Right renal cortex interstitium (tissue), 3 donors: ENCODE data around the gene LRRC23. TPM values are rescaled to one million over a fixed set of nuclear protein-coding genes. Genes with fewer than 3 reads are reported as not detected.
"Not testable (repeated sequence)": the region's sequence is repeated elsewhere in the genome, so short reads cannot be mapped to it uniquely, and the experiment has no call there.

Experiments
- DNase-seq, 3 donors: peaks; one replicate each; pipeline ENCODE4 v3.0.0-alpha.2; 2013; ENCODE audit warnings: low read depth in 3 of 3, low spot score in 2 of 3
- polyA plus RNA-seq, 3 donors: library from polyadenylated mRNA; unstranded; fragments of 120-200 nt; gene quantifications; one replicate each; pipeline ENCODE4 v1.2.1, GENCODE V29; 2013; ENCODE audit not compliant: insufficient read length in 3 of 3

The LRRC23 gene, protein sequence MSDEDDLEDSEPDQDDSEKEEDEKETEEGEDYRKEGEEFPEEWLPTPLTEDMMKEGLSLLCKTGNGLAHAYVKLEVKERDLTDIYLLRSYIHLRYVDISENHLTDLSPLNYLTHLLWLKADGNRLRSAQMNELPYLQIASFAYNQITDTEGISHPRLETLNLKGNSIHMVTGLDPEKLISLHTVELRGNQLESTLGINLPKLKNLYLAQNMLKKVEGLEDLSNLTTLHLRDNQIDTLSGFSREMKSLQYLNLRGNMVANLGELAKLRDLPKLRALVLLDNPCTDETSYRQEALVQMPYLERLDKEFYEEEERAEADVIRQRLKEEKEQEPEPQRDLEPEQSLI
- 10 to 100 TPM; 19.1 to 23.5 (median 23.4) TPM for polyA plus RNA-seq

DNA sequence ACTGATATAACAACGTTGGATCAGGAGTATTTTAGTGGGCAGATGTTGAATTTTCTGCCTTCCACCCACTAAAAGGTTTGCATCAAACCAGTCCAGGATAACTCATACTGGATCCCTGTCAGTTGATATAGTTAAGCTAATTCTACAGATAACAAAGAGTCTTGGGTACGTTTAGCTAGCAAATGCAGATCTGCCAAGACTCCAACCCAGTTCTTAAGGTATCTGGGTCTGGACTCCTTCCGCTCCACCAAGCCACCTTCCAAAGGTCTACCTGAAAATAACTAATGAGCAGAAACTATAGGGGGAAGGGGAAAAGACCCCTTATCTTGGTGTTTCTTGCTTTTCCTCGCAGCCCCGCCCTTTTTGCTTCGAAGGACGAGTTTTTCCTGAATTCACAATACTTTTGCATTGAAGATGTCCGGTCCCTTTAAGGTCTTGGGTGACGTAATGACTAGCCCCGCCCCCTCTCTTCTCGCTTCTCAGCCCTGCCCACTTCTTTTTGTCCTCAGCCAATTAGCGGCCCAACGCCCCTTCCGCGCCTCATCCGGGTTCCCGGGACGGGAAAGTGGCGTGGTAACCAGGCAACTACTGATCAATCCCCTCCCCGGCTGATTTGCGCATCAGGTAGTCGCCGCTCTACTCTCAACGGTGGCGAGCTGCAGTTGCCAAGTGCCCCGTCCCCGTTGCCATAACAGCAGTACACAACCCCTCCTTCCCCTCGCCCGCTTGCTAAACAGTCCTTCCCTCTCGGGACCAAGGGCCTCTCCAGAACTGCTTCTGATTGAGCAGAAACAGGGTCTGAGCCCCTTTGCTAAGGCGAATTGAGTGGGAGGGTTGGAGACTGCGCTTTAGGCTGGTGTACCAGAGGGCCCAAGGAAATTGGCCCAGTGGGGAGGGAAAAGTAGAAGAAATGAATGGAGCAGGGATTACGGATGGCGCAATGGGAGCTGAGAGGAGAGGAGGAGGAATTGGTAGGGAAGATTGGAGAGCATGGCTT, at the start of gene LRRC23:
Gene LRRC23, plus strand, starts transcription at position 543 of the 997 bp plus-strand sequence. CDS start 812 bp downstream, outside the sequence.
- peak; percentile 94 to 97 (median 97) for DNase-seq

DNA sequence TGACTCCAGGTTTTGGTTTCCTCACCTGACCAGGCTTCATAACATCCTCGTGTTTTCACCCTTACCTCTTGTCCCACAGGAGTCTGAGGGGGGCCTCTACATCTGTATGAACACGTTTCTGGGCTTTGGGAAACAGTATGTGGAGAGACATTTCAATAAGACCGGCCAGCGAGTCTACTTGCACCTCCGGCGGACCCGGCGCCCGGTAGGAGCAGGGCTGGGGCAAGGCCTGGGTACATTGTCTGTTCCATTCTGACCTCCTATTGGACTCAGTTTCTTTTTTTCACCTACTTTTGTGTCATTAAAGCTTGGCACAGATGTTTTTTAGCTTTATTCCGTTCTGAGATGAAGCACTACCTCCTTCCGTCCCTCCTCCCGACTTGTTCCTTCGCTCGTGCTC, 49.3 kb upstream of the LRRC23 start:
- no peak for DNase-seq

DNA sequence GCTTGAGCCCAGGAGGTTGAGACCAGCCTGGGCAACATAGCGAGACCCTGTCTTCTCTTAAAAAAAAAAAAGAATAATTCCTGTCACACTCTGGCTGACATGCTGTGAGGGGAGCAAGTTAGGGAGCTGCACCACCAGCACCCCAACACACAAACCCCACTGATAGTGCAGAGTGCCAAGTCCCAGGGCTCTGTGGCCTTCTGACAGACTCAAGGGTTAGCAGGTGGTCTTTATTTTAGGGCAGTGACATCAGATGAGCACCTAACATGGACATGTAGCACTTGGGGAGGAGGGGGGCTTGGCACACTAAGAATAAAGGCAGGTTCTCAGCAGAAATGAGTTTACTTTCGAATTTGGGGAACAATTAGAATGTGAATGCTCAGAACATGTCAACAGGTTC, 45.8 kb upstream of the LRRC23 start:
- no peak for DNase-seq

DNA sequence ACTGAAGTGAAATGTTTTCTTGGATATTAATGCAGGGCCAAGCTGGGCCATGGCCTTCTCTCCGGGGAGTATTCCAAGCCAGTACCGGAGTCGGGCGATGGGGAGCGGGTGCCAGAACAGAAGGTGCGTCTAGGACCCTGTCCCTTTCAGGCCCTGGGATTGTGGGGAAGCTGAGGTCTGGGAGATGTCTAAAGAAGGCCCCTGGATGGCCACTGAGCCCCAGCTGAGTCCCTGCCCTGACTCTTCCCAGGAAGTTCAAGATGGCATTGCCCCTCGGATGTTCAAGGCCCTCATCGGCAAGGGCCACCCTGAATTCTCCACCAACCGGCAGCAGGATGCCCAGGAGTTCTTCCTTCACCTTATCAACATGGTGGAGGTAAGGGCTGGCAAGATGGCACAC, 44.5 kb upstream of the LRRC23 start:
- no peak for DNase-seq

DNA sequence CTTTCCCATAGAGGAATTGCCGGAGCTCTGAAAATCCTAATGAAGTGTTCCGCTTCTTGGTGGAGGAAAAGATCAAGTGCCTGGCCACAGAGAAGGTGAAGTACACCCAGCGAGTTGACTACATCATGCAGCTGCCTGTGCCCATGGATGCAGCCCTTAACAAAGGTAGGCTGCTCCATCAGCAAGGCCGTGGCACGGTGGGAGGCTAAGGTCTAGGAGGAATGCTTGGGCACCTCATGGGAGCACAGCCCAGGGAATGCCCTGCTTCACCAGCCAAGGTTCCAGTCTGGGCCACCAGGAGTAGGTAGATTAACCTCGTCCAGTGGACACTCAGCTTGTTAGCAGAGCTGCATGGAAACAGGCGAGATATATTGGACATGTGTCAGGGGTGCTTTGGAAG, 43.7 kb upstream of the LRRC23 start:
- no peak for DNase-seq

DNA sequence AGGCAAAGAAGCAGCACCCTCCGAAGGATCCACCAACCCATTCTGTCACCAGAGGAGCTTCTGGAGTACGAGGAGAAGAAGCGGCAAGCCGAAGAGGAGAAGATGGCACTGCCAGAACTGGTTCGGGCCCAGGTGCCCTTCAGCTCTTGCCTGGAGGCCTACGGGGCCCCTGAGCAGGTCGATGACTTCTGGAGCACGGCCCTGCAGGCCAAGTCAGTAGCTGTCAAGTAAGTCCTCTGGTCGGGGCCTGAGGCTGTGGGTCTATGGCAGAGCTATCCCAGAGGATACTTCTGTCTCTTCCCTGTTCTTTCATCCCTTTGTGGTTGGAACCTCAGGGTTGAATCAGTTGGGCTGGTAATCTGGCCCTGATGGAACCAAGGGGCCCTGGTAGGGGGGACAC, 43.2 kb upstream of the LRRC23 start:
- DNase-seq, result no peak

DNA sequence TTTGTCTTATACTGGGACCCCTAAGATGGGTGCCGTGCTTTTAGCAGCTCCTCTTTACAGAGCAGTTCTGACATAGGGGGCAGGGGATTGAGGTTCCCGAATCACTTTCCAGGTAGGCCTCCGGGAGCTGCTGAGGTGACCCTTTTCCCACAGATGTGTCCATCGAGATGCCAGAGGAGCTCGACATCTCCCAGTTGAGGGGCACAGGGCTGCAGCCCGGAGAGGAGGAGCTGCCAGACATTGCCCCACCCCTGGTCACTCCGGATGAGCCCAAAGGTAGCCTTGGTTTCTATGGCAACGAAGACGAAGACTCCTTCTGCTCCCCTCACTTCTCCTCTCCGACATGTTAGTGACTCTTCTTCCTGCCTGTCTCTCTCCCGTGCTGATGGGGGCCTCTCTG, 41.6 kb upstream of the LRRC23 start:
- no peak for DNase-seq

DNA sequence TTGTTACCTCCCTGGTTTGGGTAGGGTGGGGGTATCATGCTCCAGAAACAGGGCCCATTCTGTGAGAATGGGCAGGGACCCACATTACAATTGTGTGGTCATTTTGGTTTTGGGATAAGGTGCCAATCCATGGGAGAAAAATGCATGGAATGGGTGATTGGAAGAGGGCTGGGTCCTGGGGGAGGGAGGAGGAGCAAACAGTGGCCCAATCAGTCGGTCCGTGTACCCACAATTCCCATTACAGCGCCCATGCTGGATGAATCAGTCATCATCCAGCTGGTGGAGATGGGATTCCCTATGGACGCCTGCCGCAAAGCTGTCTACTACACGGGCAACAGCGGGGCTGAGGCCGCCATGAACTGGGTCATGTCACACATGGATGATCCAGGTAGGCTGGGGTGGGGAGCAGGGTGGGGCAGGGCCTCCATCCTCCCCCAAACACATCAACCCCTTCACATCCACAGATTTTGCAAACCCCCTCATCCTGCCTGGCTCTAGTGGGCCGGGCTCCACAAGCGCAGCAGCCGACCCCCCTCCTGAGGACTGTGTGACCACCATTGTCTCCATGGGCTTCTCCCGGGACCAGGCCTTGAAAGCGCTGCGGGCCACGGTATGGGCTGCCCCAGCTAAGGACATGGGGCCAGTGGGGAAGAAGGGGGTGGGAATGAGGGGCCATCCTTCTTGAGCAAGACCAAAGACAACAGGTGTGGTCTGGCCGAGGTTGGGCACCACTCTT, 40.9 kb upstream of the LRRC23 start:
- DNase-seq, result no peak

DNA sequence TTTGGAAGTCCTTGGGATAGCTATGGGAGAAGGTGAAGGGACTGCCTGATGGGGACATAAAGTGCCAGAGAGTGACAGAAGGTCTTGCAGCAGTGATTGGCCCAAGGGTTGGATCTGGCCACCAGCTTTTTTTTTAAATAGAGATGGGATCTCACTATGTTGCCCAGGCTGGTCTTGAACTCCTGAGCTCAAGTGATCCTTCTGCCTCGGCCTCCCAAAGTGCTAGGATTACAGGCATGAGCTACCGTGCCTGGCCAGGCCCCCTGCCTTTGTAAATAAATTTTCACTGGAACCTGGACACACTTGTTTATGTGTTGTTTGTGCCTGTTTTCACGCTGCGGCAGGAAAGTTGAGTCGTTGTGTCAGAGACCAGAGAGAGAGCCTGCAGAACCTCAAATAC, 39.3 kb upstream of the LRRC23 start:
- DNase-seq, result not testable (repeated sequence)

DNA sequence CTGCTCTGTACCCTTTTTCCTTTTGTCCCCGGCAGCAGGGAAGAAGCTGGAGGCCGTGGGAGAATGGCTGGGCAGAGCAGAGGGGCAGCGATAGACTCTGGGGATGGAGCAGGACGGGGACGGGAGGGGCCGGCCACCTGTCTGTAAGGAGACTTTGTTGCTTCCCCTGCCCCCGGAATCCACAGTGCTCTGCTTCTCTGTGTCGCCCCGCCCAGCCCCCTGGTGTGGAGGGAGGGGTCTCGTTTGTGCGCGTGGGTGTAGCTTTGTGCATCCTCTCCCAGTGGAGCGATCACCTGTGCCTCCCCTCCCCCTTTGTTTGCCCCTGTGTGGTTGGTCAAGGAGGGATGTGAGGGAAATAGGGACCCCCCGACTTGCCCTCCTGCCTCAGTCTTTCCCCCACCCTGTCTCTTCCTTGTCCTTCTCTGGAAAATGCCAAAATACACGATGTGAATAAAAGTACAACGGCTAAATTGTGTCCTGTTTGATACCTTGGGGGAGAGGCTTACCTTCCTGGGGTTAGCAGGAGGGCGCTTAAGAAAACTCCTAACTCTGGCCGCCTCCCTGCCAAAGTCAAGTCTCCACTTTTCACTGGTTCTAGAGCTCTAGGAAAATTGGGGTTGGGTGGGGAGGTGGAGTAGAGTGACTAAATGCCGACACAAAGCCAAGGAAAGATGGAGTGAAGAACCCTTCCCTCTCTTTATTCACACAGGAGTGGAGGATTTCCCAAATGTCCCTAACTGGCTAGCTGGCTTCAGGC, 38.3 kb upstream of the LRRC23 start:
- DNase-seq, result no peak

DNA sequence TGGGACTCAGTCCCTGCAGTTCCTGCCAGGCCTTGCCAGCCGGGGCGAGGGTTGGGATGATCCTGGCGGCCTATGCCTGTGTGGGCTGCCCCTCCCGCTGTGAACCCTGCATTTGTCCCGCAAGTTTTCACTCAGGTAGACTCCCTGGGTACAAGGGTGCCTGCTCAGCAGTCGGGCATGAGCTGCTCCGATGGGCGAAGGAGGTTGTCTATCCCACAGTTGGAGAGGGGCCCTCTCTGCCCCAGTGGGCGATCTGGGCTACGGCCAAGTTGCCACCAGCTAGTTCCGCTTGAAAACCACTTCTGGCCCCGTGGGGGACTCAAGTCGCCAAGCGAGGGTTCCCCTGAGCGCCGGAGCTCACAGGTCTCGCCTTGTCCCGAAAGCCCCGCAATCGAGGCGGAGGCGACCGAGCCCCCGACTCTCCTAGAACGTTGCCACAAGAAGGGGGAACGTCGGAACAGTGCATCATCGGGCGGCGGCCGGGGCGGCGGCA, 37.7 kb upstream of the LRRC23 start:
- DNase-seq, result no peak

DNA sequence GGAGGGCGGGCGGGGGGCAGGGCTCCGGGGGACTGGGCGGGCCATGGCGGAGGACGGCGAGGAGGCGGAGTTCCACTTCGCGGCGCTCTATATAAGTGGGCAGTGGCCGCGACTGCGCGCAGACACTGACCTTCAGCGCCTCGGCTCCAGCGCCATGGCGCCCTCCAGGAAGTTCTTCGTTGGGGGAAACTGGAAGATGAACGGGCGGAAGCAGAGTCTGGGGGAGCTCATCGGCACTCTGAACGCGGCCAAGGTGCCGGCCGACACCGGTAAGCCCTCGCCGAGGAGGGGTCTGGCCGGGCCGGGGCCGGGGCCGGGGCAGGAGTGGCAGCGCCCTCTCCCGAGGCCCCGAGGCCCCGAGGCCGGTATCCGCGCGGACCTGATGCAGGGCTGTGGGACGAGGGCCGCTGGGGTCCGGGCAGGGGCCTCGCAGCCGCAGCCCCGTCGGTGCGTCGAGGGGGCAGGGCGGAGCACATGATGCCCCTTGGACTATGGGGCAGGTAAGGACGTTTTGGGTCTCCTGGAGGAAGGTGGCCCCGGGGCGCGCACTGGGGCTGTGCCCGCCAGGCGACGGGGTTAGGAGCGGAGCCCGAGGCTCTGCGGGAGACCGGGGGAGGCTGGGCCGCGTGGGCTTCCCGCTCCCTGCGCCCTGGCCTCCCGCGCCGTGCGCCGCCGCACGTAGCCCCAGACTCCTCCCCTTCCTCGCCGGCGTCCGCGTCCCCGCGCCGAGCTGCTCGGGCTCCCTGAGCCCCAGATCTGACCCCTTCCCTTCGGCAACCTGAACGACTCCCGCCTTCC, 37.0 kb upstream of the LRRC23 start, which contains the start of gene TPI1:
Gene TPI1, plus strand, starts transcription at position 119 of the 798 bp plus-strand sequence. Its CDS starts 36 bp downstream, at position 155.
- DNase-seq, result no peak

DNA sequence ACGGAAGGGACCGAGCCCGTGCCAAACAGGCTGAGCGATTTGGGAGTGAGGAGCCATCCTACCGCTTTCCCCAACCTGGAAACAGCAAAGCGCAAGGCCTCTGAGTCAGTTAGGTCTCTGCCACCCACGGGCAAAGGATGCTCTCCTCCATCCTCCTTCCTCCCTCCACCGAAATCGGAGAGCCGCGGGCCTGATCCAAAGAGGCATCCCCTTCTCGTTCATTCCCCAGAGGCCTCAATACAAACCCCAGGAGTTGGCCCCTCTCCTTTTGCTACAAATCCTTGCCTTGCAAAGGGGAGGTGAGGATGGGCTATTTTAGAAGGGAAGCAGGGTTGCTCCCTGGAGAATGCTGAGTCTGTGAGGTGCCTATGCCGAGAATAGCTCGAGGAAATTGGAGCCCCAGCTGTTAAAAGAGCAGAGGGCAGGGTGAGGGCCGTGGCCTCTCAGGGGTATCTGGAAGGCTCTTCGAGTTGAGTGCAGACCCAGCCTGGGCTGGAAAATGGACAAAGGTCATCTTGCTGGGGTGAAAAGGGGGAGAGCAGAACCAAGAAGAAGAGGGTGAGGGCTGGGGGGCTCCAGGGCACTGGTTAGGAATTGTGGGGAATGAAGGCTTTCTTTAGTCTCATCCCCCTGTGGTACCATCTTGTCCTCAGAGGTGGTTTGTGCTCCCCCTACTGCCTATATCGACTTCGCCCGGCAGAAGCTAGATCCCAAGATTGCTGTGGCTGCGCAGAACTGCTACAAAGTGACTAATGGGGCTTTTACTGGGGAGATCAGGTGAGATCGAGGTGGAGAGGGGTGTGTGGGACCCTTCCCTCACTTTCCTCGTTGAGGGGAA, 36.2 kb upstream of the LRRC23 start:
- no peak for DNase-seq

DNA sequence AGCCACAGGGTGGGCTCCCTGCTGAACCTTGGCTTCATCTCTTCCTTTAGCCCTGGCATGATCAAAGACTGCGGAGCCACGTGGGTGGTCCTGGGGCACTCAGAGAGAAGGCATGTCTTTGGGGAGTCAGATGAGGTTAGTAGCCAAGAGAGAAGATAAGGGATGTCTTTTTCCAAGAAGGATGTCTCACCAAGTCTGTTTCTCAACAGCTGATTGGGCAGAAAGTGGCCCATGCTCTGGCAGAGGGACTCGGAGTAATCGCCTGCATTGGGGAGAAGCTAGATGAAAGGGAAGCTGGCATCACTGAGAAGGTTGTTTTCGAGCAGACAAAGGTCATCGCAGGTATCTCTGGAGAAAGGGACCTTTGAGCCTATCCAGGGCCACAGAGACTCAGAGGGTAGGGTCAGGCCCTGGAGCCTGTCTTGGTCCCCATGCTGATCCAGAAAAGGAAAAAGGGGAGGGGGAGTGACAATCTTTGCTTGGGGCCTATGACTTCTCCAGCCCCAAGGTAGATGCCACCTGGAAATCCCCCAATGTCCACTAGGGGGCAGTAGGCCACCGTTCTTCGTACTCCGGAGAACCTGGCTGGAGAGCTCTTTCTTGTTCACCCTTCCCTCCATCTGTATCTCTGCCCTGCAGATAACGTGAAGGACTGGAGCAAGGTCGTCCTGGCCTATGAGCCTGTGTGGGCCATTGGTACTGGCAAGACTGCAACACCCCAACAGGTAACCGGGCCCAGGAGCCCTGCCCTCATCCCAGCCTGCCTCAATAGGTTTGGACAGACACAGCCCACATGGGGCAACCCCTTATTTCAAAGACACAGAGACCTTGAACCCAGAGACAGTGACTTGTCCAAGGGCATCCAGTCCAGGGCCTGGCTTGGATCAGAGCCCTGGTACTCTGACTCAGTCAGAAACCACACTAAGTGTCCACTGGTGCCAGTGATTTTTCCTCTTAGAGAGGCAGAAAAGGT, 35.3 kb upstream of the LRRC23 start:
- no peak for DNase-seq

DNA sequence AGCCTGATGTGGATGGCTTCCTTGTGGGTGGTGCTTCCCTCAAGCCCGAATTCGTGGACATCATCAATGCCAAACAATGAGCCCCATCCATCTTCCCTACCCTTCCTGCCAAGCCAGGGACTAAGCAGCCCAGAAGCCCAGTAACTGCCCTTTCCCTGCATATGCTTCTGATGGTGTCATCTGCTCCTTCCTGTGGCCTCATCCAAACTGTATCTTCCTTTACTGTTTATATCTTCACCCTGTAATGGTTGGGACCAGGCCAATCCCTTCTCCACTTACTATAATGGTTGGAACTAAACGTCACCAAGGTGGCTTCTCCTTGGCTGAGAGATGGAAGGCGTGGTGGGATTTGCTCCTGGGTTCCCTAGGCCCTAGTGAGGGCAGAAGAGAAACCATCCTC, 34.3 kb upstream of the LRRC23 start:
- DNase-seq, result not testable (repeated sequence)

DNA sequence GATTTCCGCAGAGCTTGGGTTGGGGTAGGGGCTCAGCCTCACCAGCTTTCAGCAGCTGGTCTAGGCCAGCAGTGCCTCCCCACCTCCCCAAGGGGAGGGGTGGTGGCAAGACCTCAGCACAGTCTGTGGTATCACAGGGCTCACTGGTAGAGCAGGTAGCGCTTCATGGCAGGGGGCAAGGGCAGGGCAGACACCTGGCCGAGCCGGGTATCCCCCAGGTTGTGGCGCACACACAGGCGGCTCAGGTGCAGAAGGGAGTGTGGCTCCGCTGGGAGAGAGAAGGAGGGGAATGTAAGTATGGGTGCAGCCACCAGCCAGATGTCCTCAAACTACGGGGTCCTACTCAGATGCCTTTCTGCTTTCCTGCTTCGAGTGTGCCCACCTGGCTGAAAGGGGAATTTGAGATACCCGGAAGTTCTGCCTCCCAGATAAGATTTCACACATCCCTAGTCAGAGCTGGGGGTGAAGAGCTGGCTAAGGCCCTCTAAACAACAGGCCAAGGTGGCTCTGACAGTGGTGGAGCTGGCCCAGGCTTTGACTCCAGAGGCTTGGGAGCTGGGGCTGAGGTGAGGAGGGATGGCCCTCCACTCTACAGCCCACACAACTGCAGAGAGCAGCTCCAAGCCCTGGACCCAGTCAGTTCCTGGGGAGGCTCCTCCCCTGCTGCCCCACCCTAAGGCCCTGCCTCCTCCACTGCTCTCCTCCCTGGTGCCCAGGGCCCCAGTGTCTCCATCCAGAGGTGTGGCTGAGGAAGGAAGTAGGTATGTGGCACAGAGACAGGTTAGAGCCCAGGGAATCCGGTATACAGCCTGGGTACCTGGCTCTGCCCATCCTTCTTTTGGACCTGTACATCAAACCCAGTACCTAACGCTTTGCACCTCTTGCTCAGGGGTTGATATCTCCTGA, 33.3 kb upstream of the LRRC23 start:
- DNase-seq, result no peak
